M059J (cell line): ENCODE measurements around the gene KCNN3. TPM values are rescaled to one million over a fixed set of nuclear protein-coding genes. Genes with fewer than 3 reads are reported as not detected.

Source experiments
- DNase-seq: peaks from one replicate; pipeline ENCODE4 v3.0.0-alpha.2; 2012; ENCODE audit warnings: low read depth
- total RNA-seq: library from RNA; depleted of rRNA; stranded (reverse); fragments of >200 nt; shearing (Covaris generic); gene quantifications from 2 replicates; pipeline ENCODE4 v1.2.3, GENCODE V29; 2014

The KCNN3 gene
- total RNA-seq, 1 experiment from 2014 or later = 0.37 TPM

GRCh38 chr1:154730259-154730658 is 139.8 kb downstream of the KCNN3 start:
- DNase-seq = peak; percentile 93

DNA sequence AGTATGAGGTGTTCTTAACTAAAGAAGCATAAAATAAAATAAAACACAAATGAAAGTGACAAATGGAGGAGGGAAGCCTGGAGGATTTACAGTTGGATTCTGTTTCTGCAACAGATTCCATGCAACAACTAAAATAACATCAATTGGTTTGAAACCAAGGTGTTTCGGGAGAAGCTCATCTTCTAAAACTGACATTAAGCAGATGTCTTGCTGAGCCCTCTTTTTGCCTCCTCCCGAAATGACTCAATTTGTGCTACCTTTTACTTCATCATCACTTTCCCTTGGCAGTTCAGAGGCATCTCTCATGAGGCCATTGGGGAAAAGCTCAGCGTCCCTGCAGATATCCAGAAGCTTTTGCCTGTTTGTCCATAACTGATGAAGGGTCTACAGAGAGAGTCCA is 140.5 kb downstream of the KCNN3 start:
- DNase-seq = no peak

- peak; percentile 87 for DNase-seq
Observed at GRCh38 chr1:154729031-154729442, 141.0 kb downstream of the KCNN3 start.

DNA sequence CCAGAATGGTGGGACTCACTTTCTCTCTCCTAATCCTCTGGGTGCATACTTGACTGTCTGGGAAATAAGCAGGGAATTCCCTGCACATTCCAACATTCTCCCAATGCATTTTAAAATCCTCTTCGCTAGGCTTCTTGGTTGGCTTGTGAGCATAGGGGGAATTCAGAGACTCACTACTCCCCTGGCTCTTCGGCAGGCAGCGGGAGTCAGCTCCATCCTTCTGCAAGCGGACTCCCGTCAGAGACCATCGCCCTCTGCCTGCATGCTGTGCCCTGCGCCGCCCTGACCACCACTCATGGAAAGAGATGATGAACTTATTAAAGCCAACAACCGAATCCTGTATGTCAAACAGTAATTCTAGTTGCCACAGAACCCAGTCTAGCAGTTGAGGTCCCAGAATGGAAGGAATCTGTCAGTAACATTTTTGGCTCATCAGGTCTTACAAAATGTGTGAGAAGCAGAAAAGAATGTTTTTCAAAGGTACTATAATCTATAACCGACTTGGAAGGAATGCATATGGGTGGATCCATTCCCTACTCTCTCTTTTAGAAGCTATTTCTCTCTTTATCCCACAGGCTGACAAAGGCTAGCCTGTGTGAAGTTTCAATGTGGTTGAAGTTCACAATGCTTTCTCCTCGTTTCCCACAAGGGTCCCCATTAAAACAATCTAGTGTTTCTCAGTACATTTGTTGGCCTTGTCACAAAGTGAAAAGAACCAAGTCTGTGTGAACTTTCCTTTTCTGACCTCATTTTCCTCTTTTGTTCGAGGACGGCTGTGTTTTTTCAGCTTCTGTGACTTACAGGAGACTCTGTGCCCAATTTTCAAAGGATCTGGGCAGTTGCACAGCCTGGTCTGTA is 143.0 kb downstream of the KCNN3 start:
- no peak for DNase-seq

GRCh38 chr1:154726443-154726842 is 143.6 kb downstream of the KCNN3 start:
- DNase-seq = peak; percentile 75

- DNase-seq = no peak
Observed at GRCh38 chr1:154725865-154726264, 144.2 kb downstream of the KCNN3 start.

- DNase-seq = no peak
Observed at GRCh38 chr1:154720328-154721297, 149.5 kb downstream of the KCNN3 start.

- no peak for DNase-seq
Observed at GRCh38 chr1:154719586-154720327, 150.3 kb downstream of the KCNN3 start.

DNA sequence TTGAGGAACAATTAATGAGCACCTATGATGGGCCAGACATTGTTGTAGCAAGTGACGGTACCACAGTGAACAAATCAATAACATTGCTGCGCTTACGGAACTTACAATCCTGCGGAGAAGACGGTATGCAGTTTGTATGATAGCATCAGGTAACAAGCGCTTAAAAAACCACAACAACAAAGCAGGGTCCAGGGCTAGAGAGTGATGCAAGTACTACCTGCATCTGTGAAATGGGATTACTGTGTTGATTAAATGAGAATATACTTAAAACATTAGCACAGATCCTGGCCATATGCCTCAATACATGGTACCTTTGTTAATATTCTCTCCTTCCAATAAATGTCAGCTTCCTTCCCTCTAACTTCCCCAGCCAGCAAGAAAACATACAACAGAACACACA is 151.5 kb downstream of the KCNN3 start:
- no peak for DNase-seq

GRCh38 chr1:154717528-154717924 is 152.6 kb downstream of the KCNN3 start:
- DNase-seq = no peak

DNA sequence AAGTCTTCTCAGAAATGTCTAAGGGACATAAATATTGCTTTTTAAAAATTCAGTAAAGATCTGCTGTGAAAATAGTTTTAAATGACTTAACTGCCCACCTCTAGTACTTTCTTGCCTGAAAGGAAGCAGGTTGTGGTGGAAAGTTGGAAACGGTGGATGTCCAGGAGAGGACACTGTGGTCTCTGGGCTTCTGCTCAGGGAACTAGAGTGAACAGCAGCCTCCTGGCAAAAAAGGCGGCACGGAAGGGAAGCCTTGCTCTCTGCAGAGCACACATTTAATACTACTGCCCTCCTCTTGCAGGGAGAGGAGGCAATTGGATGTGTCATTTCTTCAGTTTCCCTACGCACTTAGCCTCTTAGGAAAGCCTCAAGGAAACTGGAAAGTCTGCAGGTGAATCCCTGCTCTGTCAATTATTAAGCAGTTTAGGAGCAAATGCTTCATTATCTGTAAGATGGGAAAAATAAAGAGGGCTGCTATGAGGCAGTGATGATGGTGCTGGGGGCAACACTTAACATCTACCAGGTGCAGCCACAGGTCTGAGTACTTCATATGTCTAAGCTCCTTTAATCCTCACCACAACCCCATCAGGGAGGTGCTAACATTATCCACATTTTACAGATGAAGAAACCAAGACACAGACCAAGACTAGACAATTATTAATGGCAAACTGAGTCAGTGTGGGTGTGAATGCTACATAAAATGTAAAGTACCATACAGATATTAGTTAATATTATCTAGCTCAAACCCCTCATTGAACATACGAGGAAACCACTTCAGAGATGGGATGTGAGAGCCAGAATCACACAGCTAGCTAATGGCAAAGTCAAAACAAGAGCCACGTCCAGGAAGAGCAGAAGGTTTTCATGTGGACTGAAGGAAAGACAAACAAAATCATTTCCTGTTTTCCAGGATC is 153.2 kb downstream of the KCNN3 start:
- no peak for DNase-seq

- DNase-seq = no peak
Observed at GRCh38 chr1:154716011-154716410, 154.1 kb downstream of the KCNN3 start.

DNA sequence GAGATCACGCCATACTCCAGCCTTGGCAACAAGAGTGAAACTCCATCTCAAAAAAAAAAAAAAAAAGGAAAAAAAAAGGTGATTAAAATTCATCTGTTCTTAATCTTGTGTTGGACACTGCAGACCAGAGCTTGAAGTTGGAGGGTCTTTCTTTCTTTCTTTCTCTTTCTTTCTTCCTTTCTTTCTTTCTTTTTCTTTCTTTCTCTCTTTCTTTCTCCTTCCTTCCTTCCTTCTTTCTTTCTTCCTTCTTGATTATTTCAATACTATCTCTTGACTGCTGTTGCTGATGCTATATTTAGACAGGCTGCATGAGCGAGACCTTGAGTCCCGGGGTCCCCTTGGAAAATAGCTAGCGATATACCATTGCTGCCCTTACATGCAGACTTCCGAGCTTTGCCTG is 154.7 kb downstream of the KCNN3 start:
- DNase-seq = no peak

GRCh38 chr1:154714638-154715037 is 155.4 kb downstream of the KCNN3 start:
- peak; percentile 49 for DNase-seq

- DNase-seq = no peak
Observed at GRCh38 chr1:154714052-154714623, 155.9 kb downstream of the KCNN3 start.

GRCh38 chr1:154713005-154713404 is 157.1 kb downstream of the KCNN3 start:
- DNase-seq = no peak

DNA sequence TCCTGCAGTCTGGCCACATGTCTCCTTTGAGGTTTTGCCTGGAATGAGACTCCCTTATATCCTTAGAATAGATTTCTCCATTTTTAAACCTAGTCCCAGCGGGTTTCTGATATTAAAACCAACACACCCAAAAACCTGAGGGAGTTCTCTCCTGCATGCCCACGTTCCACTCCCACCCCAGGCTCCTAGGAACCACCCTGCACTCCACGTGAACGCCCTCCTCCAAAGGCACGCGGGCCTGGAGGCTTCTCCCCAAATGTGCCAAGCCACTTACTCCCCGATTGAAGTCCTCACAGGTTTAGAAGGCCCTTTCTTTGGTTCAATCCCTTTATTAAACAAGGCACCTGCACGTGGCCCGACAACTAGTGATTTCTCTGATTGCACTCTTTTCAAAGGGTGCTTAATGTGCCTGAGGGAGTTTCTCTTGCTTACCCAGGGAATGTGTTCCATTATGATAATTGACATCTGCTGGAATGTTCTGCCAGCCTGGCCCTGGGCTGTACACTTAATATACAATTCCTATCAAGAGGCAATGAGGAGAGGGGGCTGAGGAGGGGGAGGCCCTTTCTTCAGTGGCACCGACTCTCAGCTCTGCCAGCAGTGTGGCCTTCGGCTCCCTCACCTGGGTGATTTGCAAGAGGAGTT is 157.8 kb downstream of the KCNN3 start:
- no peak for DNase-seq

DNA sequence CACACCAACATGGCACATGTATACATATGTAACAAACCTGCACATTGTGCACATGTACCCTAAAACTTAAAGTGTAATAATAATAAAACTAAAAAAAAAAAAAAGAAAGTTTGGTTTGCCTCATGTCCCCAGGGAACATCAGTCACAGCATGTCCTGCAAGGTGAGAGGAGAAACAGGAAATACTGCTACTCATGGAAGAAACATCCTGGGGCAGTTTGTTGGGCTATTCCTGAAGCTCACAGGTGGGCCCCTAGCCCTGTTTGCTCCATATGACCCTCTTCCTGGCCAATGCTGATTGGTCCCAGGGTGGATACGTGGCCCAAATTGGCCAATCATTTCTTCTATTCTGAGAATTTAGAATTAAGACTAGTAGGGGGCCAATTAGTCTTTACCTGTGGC is 158.7 kb downstream of the KCNN3 start:
- no peak for DNase-seq

DNA sequence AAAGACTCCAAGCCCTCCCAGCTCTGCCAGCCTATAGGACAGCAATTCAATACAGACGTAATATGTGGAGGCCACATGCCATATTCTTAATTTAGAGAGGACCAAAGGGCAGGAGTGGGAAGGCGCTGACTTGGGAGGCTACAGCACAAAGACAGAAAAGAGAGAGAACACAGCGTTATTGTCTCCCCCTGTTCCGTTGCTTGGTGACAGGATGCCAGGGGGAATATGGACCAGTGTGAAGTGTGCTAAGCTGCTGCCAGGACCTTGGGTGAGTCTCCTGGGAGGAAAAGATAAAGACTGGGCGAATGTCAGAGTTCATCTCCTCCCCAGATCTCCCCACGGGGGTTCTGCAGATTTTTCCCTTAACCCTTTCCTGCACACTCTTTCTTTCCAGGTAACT is 160.0 kb downstream of the KCNN3 start:
- DNase-seq = no peak

- no peak for DNase-seq
Observed at GRCh38 chr1:154707901-154708463, 162.1 kb downstream of the KCNN3 start.
